ENCODE results near the gene PPIA. TPM values are rescaled to one million over a fixed set of nuclear protein-coding genes. Genes with fewer than 3 reads are reported as not detected.

Gene PPIA
- polyA plus RNA-seq, 1 donor from 2014 or later = 2,769 TPM

DNA sequence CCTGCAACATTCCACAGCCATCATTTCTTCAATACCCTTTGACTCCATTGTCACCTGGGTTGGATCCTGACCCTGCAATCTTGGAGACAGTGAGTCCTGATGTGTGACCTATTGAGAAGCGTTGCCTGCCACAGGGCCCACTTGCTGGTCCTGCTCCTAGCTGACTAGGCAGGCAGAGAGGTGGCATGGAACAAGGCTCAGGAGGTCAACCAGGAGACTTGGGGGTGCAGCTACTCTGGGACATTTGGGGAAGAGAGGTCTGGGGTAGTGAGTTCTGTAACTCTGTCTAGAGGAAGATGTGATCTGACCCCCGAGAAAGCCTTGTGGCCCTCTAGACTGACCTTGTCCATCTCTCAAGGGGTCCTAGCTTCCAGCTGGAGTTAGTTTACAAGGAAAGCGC is 46.1 kb upstream of the PPIA start:
- Histone ChIP-seq H3K27me3 (ENCODE audit: insufficient read depth, low read depth, low read length) (no peaks in the 10 kb centered on the region), H3K9ac (ENCODE audit: low read length) (no peak overlapping the region), H2AFZ (ENCODE audit: low read depth, low read length) (no peak overlapping the region), H3K9me3 (ENCODE audit: low read length) (no peaks in the 10 kb centered on the region), H3K36me3 (ENCODE audit: insufficient read depth, low read length) (no peaks in the 10 kb centered on the region), H3F3A (ENCODE audit: insufficient read depth, low read length, poor library complexity, severe bottlenecking) (no peaks in the 10 kb centered on the region), H3K4me2 (ENCODE audit: low read length) (peak overlapping the region; percentile 95), H3K27ac (ENCODE audit: low read length) (no peak overlapping the region), H4K20me1 (ENCODE audit: insufficient read depth) (peaks cover 13% of the 10 kb centered on the region), H3K4me3 (ENCODE audit: low read length) (peak overlapping the region; percentile 99), H3K9me2 (ENCODE audit: insufficient read depth, low read length) (no peaks in the 10 kb centered on the region), H3K79me2 (replicated peaks; ENCODE audit: insufficient read depth, low read length) (peaks cover 56% of the 10 kb centered on the region)
- no peak for TF ChIP-seq RAD21 (conservative IDR thresholded peaks at IDR 0.05)
- TF ChIP-seq POLR2AphosphoS5 (IDR thresholded peaks at IDR 0.05) = no peak
- TF ChIP-seq MXI1 (conservative IDR thresholded peaks at IDR 0.05; ENCODE audit: poor library complexity, severe bottlenecking) = no peak
- no peak for TF ChIP-seq EZH2 (IDR thresholded peaks at IDR 0.05; ENCODE audit: borderline replicate concordance, insufficient read depth, low read length, poor library complexity, severe bottlenecking)
- TF ChIP-seq EP300 (conservative IDR thresholded peaks at IDR 0.05; ENCODE audit: poor library complexity, severe bottlenecking) = no peak
- no peak for TF ChIP-seq SMC3 (conservative IDR thresholded peaks at IDR 0.05; ENCODE audit: poor library complexity)
- TF ChIP-seq, protein P1, sequence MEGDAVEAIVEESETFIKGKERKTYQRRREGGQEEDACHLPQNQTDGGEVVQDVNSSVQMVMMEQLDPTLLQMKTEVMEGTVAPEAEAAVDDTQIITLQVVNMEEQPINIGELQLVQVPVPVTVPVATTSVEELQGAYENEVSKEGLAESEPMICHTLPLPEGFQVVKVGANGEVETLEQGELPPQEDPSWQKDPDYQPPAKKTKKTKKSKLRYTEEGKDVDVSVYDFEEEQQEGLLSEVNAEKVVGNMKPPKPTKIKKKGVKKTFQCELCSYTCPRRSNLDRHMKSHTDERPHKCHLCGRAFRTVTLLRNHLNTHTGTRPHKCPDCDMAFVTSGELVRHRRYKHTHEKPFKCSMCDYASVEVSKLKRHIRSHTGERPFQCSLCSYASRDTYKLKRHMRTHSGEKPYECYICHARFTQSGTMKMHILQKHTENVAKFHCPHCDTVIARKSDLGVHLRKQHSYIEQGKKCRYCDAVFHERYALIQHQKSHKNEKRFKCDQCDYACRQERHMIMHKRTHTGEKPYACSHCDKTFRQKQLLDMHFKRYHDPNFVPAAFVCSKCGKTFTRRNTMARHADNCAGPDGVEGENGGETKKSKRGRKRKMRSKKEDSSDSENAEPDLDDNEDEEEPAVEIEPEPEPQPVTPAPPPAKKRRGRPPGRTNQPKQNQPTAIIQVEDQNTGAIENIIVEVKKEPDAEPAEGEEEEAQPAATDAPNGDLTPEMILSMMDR (IDR thresholded peaks at IDR 0.05; ENCODE audit: poor library complexity, severe bottlenecking) = no peak
- TF ChIP-seq, protein P2, sequence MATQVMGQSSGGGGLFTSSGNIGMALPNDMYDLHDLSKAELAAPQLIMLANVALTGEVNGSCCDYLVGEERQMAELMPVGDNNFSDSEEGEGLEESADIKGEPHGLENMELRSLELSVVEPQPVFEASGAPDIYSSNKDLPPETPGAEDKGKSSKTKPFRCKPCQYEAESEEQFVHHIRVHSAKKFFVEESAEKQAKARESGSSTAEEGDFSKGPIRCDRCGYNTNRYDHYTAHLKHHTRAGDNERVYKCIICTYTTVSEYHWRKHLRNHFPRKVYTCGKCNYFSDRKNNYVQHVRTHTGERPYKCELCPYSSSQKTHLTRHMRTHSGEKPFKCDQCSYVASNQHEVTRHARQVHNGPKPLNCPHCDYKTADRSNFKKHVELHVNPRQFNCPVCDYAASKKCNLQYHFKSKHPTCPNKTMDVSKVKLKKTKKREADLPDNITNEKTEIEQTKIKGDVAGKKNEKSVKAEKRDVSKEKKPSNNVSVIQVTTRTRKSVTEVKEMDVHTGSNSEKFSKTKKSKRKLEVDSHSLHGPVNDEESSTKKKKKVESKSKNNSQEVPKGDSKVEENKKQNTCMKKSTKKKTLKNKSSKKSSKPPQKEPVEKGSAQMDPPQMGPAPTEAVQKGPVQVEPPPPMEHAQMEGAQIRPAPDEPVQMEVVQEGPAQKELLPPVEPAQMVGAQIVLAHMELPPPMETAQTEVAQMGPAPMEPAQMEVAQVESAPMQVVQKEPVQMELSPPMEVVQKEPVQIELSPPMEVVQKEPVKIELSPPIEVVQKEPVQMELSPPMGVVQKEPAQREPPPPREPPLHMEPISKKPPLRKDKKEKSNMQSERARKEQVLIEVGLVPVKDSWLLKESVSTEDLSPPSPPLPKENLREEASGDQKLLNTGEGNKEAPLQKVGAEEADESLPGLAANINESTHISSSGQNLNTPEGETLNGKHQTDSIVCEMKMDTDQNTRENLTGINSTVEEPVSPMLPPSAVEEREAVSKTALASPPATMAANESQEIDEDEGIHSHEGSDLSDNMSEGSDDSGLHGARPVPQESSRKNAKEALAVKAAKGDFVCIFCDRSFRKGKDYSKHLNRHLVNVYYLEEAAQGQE (IDR thresholded peaks at IDR 0.05; ENCODE audit: borderline replicate concordance) = no peak
- no peak for TF ChIP-seq TAF1 (IDR thresholded peaks at IDR 0.05; ENCODE audit: low read depth)

DNA sequence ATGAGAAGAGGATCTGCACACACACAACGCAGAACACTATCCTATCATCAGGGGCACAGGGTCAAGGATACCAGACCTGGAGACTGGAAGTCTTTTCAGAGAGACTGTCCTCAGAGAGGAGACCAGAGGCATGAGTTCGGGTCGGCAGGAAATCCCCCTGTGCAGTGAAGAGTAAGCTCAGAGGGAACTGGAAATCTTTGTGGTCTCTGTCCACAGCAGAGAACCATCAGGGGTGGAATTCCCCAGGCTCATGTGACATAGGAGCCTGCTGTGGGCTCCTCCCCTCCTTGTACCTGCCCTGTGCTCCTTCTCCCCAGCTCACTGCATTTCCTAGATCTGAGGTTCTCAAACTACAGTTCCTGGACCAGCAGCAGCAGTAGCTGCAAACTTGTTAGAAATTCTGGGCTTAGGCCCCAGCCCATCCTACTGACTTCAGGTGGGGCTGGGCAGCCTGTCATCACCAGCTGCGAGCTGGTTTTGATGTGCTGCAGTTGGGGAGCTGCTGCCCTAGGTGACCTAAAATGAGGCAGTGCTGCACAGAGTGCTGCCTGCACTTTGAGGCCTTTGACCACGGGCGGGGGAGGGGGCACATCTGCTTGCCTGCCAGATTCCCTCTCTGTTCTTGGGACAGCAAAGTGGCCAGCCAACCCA is 45.4 kb upstream of the PPIA start:
- Histone ChIP-seq H2AFZ (ENCODE audit: low read depth, low read length) (no peak overlapping the region), H3K27ac (ENCODE audit: low read length) (no peak overlapping the region), H4K20me1 (ENCODE audit: insufficient read depth) (peaks cover 13% of the 10 kb centered on the region), H3K9ac (ENCODE audit: low read length) (no peak overlapping the region), H3K9me3 (ENCODE audit: low read length) (no peaks in the 10 kb centered on the region), H3K9me2 (ENCODE audit: insufficient read depth, low read length) (no peaks in the 10 kb centered on the region), H3F3A (ENCODE audit: insufficient read depth, low read length, poor library complexity, severe bottlenecking) (no peaks in the 10 kb centered on the region), H3K79me2 (replicated peaks; ENCODE audit: insufficient read depth, low read length) (peaks cover 56% of the 10 kb centered on the region), H3K4me3 (ENCODE audit: low read length) (peak overlapping the region; percentile 99), H3K27me3 (ENCODE audit: insufficient read depth, low read depth, low read length) (no peaks in the 10 kb centered on the region), H3K36me3 (ENCODE audit: insufficient read depth, low read length) (no peaks in the 10 kb centered on the region), H3K4me2 (ENCODE audit: low read length) (peak overlapping the region; percentile 95)
- TF ChIP-seq MXI1 (conservative IDR thresholded peaks at IDR 0.05; ENCODE audit: poor library complexity, severe bottlenecking) (no peak), SMC3 (conservative IDR thresholded peaks at IDR 0.05; ENCODE audit: poor library complexity) (no peak), RAD21 (conservative IDR thresholded peaks at IDR 0.05) (no peak), TAF1 (IDR thresholded peaks at IDR 0.05; ENCODE audit: low read depth) (no peak), POLR2AphosphoS5 (IDR thresholded peaks at IDR 0.05) (no peak), EP300 (conservative IDR thresholded peaks at IDR 0.05; ENCODE audit: poor library complexity, severe bottlenecking) (no peak), EZH2 (IDR thresholded peaks at IDR 0.05; ENCODE audit: borderline replicate concordance, insufficient read depth, low read length, poor library complexity, severe bottlenecking) (no peak)
- TF ChIP-seq, protein P2 (IDR thresholded peaks at IDR 0.05; ENCODE audit: borderline replicate concordance) = no peak
- TF ChIP-seq, protein P1 (IDR thresholded peaks at IDR 0.05; ENCODE audit: poor library complexity, severe bottlenecking) = no peak

Measured in neural cell (in vitro differentiated cells).